ENCODE data around the gene ZBTB11. TPM values are rescaled to one million over a fixed set of nuclear protein-coding genes. Genes with fewer than 3 reads are reported as not detected.
A peak's percentile ranks its signal among the peaks of the same experiment; 100 is the strongest.

ZBTB11 gene
- total and polyA plus RNA-seq, 10 of the 15 experiments (the other 5 are each of a cell fraction or from before 2014, with no cell fraction given) = 3.5 to 25.7 (median 18.0) TPM

DNA sequence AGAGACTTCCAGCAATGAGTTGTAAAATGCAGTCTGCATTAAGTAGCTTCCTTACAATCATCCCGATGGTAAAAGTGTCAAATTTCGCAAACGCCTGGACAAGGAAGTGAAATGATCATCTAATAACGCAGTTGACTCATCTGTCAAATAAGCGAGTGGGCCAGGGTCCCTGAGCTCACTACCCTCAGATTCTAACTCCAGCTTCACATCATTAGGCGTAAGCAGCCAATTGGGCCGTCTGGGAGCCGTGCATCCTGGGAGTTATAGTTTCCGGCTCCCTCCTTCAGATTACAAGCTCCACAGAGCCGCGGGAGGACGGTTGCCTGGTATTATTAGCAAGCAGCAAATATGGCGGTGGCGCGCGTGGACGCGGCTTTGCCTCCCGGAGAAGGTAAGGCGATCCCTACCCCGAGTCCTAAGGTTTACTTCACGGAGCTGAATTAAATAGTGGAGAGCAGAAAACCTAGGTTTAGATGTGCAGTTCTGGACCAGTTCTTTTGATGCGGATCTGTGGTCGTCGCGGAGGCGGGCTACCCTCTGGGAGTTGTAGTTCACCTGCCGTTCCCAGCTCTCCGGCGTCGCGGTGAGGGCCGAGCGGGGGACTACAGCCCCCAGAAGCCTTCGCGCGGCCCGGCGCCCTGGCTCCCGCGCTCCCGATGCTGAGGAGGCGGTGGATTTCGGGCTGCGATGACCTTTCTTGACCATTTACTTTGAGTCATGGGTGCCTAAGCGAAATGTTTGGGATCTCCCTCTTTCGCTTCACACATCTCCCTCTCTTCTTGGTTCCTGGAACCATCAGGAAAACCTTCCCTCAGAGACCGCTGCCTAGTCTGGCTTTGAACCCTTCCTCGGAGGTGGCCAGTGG lies 47.6 kb upstream of the ZBTB11 start, which contains the start of gene CEP97 (continued):
- no peak; the same call in 1 of the 2 replicates for TF ChIP-seq ATF7 (IDR thresholded peaks at IDR 0.05; ENCODE audit: low read depth)
- peak; percentile 68; the same call in 1 of the 2 replicates for TF ChIP-seq ZSCAN29 (IDR thresholded peaks at IDR 0.05)
- TF ChIP-seq HCFC1 (IDR thresholded peaks at IDR 0.05; ENCODE audit: low read length) = peak; percentile 90
- TF ChIP-seq, protein P1, sequence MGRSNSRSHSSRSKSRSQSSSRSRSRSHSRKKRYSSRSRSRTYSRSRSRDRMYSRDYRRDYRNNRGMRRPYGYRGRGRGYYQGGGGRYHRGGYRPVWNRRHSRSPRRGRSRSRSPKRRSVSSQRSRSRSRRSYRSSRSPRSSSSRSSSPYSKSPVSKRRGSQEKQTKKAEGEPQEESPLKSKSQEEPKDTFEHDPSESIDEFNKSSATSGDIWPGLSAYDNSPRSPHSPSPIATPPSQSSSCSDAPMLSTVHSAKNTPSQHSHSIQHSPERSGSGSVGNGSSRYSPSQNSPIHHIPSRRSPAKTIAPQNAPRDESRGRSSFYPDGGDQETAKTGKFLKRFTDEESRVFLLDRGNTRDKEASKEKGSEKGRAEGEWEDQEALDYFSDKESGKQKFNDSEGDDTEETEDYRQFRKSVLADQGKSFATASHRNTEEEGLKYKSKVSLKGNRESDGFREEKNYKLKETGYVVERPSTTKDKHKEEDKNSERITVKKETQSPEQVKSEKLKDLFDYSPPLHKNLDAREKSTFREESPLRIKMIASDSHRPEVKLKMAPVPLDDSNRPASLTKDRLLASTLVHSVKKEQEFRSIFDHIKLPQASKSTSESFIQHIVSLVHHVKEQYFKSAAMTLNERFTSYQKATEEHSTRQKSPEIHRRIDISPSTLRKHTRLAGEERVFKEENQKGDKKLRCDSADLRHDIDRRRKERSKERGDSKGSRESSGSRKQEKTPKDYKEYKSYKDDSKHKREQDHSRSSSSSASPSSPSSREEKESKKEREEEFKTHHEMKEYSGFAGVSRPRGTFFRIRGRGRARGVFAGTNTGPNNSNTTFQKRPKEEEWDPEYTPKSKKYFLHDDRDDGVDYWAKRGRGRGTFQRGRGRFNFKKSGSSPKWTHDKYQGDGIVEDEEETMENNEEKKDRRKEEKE (IDR thresholded peaks at IDR 0.05) = no peak
- TF ChIP-seq SREBF1 (IDR thresholded peaks at IDR 0.05; ENCODE audit: low read length) = peak; percentile 62
- no peak for TF ChIP-seq MTA3 (IDR thresholded peaks at IDR 0.05; ENCODE audit: borderline replicate concordance, low read length)
- TF ChIP-seq TBL1XR1 (IDR thresholded peaks at IDR 0.05; ENCODE audit: low read depth, low read length) = no peak
- no peak for TF ChIP-seq USF2 (IDR thresholded peaks at IDR 0.05; ENCODE audit: borderline replicate concordance, low read depth, low read length)
- 0 out of 2 replicates have a peak, but pooled peaks have one; percentile 46 for TF ChIP-seq NKRF (conservative IDR thresholded peaks at IDR 0.05)
- TF ChIP-seq CEBPB (IDR thresholded peaks at IDR 0.05; ENCODE audit: borderline replicate concordance in 1 of 2, low read depth in 2 of 2, low read length in 2 of 2) = no peak
- peak; percentile 56; the same call in 1 of the 2 replicates for TF ChIP-seq TAF1 (IDR thresholded peaks at IDR 0.05; ENCODE audit: borderline replicate concordance, low read depth, low read length)
- TF ChIP-seq GABPA (IDR thresholded peaks at IDR 0.05; ENCODE audit: low read depth) = peak; percentile 53; the same call in 1 of the 2 replicates
- TF ChIP-seq, protein P2, sequence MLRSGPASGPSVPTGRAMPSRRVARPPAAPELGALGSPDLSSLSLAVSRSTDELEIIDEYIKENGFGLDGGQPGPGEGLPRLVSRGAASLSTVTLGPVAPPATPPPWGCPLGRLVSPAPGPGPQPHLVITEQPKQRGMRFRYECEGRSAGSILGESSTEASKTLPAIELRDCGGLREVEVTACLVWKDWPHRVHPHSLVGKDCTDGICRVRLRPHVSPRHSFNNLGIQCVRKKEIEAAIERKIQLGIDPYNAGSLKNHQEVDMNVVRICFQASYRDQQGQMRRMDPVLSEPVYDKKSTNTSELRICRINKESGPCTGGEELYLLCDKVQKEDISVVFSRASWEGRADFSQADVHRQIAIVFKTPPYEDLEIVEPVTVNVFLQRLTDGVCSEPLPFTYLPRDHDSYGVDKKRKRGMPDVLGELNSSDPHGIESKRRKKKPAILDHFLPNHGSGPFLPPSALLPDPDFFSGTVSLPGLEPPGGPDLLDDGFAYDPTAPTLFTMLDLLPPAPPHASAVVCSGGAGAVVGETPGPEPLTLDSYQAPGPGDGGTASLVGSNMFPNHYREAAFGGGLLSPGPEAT (IDR thresholded peaks at IDR 0.05; ENCODE audit: low read depth) = no peak; the same call in 1 of the 2 replicates
- TF ChIP-seq, protein P3, sequence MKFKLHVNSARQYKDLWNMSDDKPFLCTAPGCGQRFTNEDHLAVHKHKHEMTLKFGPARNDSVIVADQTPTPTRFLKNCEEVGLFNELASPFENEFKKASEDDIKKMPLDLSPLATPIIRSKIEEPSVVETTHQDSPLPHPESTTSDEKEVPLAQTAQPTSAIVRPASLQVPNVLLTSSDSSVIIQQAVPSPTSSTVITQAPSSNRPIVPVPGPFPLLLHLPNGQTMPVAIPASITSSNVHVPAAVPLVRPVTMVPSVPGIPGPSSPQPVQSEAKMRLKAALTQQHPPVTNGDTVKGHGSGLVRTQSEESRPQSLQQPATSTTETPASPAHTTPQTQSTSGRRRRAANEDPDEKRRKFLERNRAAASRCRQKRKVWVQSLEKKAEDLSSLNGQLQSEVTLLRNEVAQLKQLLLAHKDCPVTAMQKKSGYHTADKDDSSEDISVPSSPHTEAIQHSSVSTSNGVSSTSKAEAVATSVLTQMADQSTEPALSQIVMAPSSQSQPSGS (IDR thresholded peaks at IDR 0.05; ENCODE audit: low read length) = no peak
- TF ChIP-seq JUNB (IDR thresholded peaks at IDR 0.05) = no peak; the same call in 1 of the 2 replicates
- peak; percentile 94 for TF ChIP-seq YY1 (IDR thresholded peaks at IDR 0.05; ENCODE audit: low read depth, low read length)
- TF ChIP-seq ATF3 (IDR thresholded peaks at IDR 0.05; ENCODE audit: borderline replicate concordance, extremely low read depth, low read depth, low read length) = no peak
